Cardiac fibroblast (primary cell): Measurements from ENCODE around the gene ZNF227.

Source experiments
- DNase-seq, 2 donors: peaks; one replicate each; pipeline versions ENCODE4 v3.0.0 to v3.0.0-alpha.2; 2010; ENCODE audit warnings: low read depth in 2 of 2
- H3K4me3 ChIP-seq, 2 donors: replicated peaks in 1 of 2; 1 replicate in 1 of 2; 2 replicates in 1 of 2; pipeline ENCODE4 v1.5.1; 2011; ENCODE audit warnings: low read depth in 2 of 2, low read length in 2 of 2, mild to moderate bottlenecking in 2 of 2, moderate library complexity in 1 of 2
- TF ChIP-seq, protein P1 (sequence below): IDR thresholded peaks from one replicate; pipeline ENCODE4 v1.5.1; 2011; ENCODE audit warnings: low read depth, mild to moderate bottlenecking, low read length, inconsistent platforms

Gene ZNF227

GRCh38 chr19:44260695-44261446 lies 48.5 kb downstream of the ZNF227 start:
- H3K4me3 ChIP-seq = no peak overlapping the region
- TF ChIP-seq, protein P1, sequence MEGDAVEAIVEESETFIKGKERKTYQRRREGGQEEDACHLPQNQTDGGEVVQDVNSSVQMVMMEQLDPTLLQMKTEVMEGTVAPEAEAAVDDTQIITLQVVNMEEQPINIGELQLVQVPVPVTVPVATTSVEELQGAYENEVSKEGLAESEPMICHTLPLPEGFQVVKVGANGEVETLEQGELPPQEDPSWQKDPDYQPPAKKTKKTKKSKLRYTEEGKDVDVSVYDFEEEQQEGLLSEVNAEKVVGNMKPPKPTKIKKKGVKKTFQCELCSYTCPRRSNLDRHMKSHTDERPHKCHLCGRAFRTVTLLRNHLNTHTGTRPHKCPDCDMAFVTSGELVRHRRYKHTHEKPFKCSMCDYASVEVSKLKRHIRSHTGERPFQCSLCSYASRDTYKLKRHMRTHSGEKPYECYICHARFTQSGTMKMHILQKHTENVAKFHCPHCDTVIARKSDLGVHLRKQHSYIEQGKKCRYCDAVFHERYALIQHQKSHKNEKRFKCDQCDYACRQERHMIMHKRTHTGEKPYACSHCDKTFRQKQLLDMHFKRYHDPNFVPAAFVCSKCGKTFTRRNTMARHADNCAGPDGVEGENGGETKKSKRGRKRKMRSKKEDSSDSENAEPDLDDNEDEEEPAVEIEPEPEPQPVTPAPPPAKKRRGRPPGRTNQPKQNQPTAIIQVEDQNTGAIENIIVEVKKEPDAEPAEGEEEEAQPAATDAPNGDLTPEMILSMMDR = no peak
- peak in 1 of 2 donors; percentile 10 for DNase-seq

DNA sequence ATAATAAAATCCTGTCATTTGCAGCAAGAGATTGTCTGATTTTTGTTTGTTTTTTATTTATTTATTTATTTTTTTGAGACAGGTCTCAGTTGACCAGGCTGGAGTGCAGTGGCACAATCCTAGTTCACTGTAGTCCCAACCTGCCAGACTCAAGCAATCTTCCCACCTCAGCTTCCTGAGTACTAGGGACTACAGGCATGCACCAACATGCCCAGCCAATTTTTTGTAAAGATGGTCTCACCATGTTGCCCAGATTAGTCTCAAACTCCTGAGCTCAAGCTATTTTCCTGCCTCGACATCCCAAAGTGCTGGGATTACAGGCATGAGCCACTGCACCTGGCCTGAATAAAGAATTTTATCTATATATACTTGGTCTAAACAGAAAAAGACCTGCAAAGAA lies 65.0 kb downstream of the ZNF227 start:
- no peak for DNase-seq

DNA sequence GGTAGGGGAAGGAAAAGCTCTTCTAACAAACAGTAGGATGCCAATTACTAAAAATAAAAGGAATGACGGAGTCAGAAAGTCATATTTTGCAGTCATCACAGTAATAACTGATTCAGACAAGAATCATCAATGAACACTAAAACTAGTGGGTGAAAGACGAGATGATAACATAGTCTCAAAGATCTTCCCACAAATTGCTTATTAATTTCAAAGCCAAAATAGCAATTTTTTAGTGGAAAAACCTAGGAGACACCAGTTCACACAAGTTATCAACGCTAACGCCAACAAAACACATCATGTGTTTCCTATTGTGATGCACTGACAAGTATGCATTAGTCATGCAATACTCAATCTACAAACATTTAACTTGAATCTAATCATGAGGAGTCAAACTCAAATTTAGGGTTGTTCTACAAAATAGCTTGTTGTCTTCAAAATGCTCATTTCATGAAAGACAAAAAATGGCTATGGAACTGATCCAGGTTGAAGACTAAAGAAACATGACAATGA lies 65.9 kb downstream of the ZNF227 start:
- H3K4me3 ChIP-seq = no peak overlapping the region
- peak in 1 of 2 donors; percentile 66 for DNase-seq
- TF ChIP-seq, protein P1 = no peak

More for the DNA sequence above, 65.0 kb downstream of the ZNF227 start:
- no peak overlapping the region for H3K4me3 ChIP-seq
- TF ChIP-seq, protein P1 = no peak

- DNase-seq = no peak
- TF ChIP-seq, protein P1 = no peak
- no peak overlapping the region for H3K4me3 ChIP-seq
These were observed 68.6 kb downstream of the ZNF227 start for GRCh38 chr19:44280916-44281315.

DNA sequence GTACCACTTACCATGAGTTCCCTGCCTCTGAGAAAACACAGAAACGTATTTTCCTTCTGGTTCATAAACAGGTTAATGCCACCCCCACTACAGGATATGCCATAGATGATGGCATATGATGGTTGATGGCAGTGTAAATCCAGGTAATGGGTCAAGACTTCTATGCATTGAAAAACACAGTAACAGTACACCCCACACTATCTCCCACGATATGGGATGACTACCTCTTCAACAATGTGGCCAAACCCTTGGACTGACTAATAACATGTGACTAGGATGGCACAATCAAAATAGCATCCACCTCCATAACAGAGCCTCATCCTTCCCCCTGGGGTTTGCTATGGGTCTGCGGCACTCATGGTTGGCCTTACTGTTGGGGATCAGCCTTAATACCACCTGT lies 70.5 kb downstream of the ZNF227 start:
- TF ChIP-seq, protein P1 = no peak
- peak in 1 of 2 donors; percentile 51 for DNase-seq
- H3K4me3 ChIP-seq = no peak overlapping the region

GRCh38 chr19:44284968-44285367 lies 72.6 kb downstream of the ZNF227 start:
- no peak overlapping the region for H3K4me3 ChIP-seq
- TF ChIP-seq, protein P1 = no peak
- DNase-seq = no peak
